Hematopoietic multipotent progenitor cell treated with erythropoietin and hydrocortisone succinate and interleukin-3 and kit ligand, for 4 days (in vitro differentiated cells): ENCODE measurements around the gene SPATS2L.

ENCODE experiments used
- DNase-seq: peaks from one replicate; pipeline ENCODE4 v3.0.0-alpha.2; 2015

Gene SPATS2L

GRCh38 chr2:200351815-200352214 lies 45.3 kb downstream of the SPATS2L start:
- DNase-seq, result no peak

GRCh38 chr2:200352636-200353035 lies 46.1 kb downstream of the SPATS2L start:
- DNase-seq, result no peak

GRCh38 chr2:200353120-200353519 lies 46.6 kb downstream of the SPATS2L start:
- no peak for DNase-seq

GRCh38 chr2:200353874-200354273 lies 47.4 kb downstream of the SPATS2L start:
- DNase-seq, result no peak

DNA sequence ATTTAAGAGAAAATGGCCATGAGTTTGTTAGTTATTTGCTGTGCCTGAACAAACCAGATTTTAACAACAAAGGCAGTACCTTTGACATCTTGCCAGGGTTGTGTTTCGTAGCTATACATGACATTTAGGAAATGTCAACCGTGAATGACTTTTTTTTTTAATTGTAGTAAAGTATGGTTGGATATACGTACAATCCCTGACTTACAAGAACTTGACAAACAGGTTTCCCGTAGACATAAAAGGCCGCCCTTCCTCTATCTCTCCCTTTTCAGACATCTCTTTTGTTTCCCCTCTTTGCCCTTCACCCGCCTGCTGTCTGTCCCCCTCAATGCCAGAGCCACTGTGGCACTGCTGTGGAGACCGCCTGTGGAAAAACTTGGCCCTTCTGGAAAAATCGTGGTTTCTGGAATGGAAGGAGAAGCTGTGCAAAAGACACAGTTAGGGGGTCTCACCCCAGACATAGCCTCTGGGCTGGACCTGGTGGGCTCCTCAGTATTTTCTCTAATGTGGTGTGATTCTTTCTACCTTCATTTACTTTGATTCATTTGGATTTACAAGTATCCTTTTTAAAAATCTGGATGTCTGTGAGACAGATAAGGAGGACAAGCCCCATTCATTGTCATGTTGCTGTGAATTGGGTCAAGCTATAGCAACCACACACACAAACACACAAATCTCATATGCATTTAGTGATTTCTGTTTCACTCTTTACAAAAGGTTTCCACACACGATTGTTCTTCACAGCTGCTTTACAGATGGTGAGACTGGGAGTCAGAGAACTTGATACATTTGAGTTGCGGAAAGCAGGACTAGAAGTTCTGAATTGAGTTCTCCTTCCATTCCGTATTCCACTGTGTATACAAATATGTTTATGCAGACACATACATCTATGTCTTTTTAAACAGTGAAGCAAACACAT lies 48.6 kb downstream of the SPATS2L start:
- no peak for DNase-seq

DNA sequence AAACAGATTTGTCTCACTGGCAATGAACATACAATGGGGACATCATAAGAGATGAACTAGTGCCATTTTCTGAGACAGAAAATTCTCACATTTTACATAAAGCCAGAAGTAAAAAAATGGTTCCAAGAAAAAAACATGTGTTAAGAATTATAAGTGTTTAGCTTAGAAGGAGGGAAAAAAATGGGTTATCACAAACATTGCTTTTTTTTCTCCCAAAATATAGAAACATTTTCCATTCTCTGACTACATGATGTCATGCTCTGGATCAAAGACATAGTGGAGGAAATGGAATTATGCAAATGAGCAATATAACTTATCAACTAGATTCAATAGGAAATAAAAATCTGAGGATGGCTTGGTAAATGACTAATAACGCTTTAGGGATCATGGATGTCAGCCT lies 49.8 kb downstream of the SPATS2L start:
- no peak for DNase-seq

- no peak for DNase-seq
Measured at GRCh38 chr2:200356857-200357384, 50.4 kb downstream of the SPATS2L start.

- no peak for DNase-seq
Measured at GRCh38 chr2:200357845-200358244, 51.4 kb downstream of the SPATS2L start.

DNA sequence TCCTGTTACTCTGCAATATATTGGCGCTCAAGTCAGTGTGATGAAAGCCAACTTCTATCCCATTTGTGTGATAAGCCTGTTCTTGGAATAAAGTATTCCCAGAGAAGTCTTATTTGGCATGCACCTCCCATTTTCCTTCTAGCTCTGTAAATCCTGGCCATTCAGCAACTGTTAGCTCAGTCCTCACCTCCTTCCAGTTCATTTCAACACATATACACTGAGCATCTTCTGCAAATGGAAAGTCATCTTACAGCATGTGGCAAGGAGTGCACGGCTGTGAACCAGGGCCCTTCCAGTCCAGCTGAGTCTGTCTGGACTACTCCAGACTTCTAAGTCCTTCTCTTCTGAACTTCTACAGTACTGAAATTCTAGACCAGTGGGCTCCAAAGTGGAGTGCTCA lies 53.1 kb downstream of the SPATS2L start:
- DNase-seq, result no peak

- no peak for DNase-seq
Measured at GRCh38 chr2:200360364-200360763, 53.9 kb downstream of the SPATS2L start.

DNA sequence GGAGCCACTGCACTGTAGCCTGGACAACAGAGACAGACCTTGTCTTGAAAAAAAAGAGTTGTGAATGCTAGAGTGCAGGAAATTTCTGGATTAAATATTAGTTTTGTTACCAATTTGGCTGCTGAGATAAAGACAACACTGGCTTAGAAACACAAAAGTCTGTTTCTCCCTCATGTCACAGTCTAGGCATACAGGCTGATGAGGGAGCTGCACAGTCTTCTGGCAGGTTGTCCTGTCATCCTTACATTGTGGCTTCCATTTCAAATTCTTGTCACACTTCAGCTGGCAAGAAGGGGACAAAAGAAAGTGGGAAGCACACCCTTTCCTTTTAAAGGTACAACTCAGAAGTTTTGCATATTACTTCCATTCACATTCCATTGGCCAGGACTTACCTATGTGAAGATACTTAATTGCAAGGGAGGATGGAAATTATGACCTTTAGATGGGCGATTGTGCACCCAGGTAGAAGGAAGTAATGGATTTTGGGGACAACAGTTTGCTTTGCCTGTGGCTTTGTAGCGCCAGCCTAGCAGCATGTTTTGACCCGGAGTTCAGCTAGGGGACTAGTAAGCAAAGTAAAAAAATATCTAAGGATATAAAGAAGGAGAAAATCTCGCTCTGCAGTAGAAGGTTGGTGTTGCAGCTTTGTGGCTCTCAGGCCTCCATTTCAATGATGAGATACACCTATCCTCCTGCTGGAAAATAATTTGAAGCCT lies 55.9 kb downstream of the SPATS2L start:
- no peak for DNase-seq

- no peak for DNase-seq
Measured at GRCh38 chr2:200363279-200363678, 56.8 kb downstream of the SPATS2L start.

- no peak for DNase-seq
Measured at GRCh38 chr2:200364142-200364541, 57.6 kb downstream of the SPATS2L start.

- no peak for DNase-seq
Measured at GRCh38 chr2:200364620-200365019, 58.1 kb downstream of the SPATS2L start.

- DNase-seq, result no peak
Measured at GRCh38 chr2:200365209-200365608, 58.7 kb downstream of the SPATS2L start.

GRCh38 chr2:200367155-200367554 lies 60.7 kb downstream of the SPATS2L start:
- DNase-seq, result peak; percentile 15

DNA sequence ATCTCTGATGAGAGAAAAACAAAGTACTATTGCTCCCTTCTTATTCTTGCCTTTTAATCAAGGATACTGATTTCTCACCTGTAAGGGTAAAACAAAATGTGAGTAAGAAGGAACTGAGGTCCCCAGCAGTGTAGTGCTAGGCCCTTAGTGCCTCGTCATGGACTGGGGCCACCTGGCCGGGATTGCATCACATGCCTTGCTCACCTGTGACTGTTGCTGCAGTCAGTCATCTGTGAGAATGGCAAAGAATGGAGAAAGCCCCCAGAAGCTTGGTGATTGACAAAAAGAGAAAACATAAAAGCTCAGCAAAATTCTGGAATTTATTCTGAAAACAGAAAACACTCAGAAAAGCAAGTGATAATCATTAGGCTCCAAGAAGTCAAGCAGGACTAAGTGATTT lies 63.4 kb downstream of the SPATS2L start:
- no peak for DNase-seq

DNA sequence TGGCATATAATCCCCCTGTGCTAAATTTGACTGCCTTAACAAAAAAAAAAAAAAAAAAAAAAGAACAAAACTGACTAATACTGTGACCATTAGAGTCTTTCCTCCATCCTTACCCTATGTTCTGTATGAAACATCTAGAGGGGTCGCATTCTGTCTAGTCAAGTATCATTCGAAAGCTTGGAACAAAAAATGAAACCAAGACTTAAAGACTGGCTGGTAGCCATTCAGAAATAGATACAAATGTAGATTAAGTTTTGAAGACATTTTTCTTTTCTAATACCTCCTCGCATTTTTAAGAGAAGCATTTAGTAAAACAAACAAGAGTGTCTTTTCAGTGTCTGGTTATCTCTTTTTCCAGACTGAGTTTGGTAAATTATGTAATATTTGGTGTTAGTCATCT lies 66.7 kb downstream of the SPATS2L start:
- DNase-seq, result peak; percentile 10

DNA sequence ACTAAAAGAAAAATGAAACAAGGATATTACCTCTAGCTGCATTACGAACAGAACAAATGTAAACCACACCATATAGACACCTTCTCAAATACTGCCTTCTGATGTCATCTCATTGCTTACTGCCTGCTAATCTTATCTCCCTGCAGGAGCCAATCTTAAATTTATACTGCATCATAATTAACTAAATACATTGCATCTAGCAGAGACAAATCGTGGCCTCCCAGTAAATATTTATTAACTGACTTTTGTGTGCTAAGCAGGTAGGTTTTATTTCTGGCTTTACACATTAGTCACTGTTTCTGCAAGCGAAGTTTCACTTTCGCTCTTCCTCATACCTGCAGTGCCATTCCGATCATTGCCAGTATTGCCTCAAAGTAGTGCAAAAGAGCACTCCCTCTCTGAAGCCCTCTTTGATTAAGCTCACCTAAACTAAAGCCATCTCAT lies 67.5 kb downstream of the SPATS2L start:
- peak; percentile 53 for DNase-seq

DNA sequence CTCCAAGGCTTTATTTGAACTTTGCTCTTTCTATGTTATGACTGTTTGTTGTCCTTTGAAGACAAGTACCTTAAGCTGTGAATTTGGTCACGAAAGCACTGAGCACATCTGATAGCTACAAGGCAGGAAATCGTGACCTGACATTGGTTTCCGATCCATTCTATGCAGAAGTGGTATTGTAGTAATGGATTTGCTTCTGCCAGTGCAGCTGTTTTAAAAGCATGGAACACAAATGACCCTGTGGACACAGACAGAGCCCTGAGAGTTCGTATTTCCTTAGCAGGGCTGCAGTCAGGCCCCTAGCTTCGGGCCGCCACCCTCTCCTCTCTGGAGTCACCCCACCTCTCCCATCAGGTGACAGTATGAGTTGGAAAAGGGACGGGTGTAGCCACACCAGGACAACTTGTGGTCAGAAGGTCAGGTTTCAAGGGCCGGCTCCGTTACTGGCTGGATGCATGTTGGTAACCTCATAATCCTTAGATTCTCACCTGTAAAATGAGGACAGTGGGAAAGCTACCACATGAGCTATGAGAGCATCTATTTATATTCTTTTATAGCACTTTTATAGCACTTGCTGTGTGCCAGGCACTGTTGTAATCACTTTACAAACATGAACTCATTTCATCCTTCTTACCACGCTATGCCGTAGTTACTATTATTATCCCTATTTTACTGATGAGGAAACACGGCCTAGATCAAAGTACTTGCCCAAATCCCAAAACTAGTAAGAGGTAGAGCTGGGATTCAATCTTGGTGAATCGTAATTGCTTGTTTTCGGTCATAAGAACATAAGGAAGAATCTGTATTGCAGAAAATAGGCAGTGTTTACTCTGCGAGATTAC lies 70.2 kb downstream of the SPATS2L start:
- peak; percentile 74 for DNase-seq

DNA sequence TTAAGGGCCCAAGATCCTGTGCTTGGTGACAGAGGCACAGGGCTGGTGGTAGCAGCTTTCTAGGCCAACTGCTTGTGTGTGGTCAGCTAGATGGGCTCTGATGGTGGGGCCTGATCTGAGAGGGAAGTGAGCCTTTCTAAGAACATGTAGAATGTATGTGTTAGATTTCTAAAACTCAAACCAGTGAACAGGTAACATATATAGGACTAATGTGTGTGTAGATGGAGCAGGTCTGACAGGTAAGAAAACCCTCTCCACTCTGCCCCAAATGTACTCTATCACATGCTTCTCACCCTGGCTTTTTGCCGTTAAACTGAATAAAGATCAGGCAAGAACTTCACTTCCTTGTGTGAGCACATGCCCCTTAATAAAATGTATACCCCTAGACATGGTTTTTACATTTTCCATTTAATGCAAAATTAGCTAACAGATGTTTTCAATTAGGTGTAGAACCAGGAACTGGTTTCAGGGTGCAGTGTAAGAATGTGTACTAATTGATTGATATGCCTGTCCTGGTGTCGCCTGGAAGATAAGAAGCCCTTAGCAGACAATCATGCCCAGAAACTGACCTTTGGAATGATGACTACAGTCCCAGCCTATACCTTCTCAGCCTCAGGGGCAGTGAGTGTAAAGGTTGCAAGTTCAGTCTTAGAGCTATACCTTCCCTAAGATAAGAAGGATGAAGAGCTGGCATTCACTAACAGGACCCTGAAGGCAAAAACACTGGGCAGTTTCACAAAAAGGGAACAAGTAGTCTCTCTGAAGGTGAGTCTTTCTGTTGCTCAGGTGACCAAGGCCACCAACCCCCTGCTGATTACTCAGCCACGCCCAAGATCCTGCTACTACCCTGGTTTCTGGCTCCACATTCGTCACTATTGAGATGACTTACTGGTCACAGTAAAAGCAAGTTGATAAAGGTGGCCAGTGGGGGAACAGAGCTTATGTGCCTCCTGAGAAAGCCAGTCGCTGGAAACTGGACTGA lies 71.2 kb downstream of the SPATS2L start:
- DNase-seq, result peak; percentile 59
